Measurements from ENCODE around the gene ABRACL. TPM values are rescaled to one million over a fixed set of nuclear protein-coding genes. Genes with fewer than 3 reads are reported as not detected.

ABRACL gene
- total and polyA plus RNA-seq, 2 of the 4 experiments (the other 2 are of a cell fraction) = 16.0 to 27.9 TPM

Other genes with a start within 250 kb of the ABRACL start
- not detected in 2 replicates for gene ECT2L, start 232.7 kb upstream of the ABRACL start, total RNA-seq (2012; rRNA removed)
- gene ECT2L, start 232.7 kb upstream of the ABRACL start, polyA plus RNA-seq (2012; rRNA removed) = not detected in 2 replicates
- 21.1 and 21.9 TPM in 2 replicates for gene REPS1, start 40.5 kb upstream of the ABRACL start, total RNA-seq (2012; rRNA removed)
- 24.2 and 26.3 TPM in 2 replicates for gene REPS1, start 40.5 kb upstream of the ABRACL start, polyA plus RNA-seq (2012; rRNA removed)
- gene HECA, start 106.3 kb downstream of the ABRACL start, total RNA-seq (2012; rRNA removed) = 4.3 and 7.2 TPM in 2 replicates
- 2.5 and 3.1 TPM in 2 replicates for gene HECA, start 106.3 kb downstream of the ABRACL start, polyA plus RNA-seq (2012; rRNA removed)

Measured in IMR-90 (cell line).